ENCODE measurements around the gene CGB5. TPM values are rescaled to one million over a fixed set of nuclear protein-coding genes. Genes with fewer than 3 reads are reported as not detected.
A peak's percentile ranks its signal among the peaks of the same experiment; 100 is the strongest.

CGB5 gene
- total RNA-seq, 1 donor, result not detected

DNA sequence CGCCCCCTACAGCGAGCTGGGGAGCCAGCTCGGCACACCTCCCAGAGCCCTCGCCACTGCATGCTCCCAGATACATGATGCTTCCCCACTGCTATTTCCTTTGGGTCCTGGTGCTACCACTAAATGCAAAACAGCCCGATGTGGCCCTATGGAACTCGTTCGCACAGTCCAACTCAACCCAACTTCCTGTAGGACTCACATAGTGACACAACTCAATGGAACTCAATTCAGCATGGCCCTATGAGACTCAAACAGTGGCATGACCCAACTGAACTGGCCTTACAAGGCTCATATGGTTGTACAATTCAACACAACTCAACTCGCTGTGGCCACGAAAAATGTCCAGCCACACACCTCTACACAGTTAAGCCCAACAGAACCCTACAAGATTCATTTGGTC, 25.4 kb downstream of the CGB5 start:
- peaks cover 21% of the 10 kb centered on the region for H3K27me3 ChIP-seq (ENCODE audit: insufficient read depth, low read length)
- H3K36me3 ChIP-seq (ENCODE audit: insufficient read depth, low read length), result no peaks in the 10 kb centered on the region
- H4K20me1 ChIP-seq (ENCODE audit: insufficient read depth, low read length), result no peaks in the 10 kb centered on the region
- no peak overlapping the region for H3K4me3 ChIP-seq (ENCODE audit: insufficient read depth, low read length)
- H3K4me1 ChIP-seq (ENCODE audit: insufficient read depth, low read length), result no peaks in the 10 kb centered on the region
- H3K27ac ChIP-seq (ENCODE audit: low read depth, low read length), result no peak overlapping the region
- H3K79me2 ChIP-seq (ENCODE audit: insufficient read depth, low read length), result no peaks in the 10 kb centered on the region
- TF ChIP-seq, protein P1, sequence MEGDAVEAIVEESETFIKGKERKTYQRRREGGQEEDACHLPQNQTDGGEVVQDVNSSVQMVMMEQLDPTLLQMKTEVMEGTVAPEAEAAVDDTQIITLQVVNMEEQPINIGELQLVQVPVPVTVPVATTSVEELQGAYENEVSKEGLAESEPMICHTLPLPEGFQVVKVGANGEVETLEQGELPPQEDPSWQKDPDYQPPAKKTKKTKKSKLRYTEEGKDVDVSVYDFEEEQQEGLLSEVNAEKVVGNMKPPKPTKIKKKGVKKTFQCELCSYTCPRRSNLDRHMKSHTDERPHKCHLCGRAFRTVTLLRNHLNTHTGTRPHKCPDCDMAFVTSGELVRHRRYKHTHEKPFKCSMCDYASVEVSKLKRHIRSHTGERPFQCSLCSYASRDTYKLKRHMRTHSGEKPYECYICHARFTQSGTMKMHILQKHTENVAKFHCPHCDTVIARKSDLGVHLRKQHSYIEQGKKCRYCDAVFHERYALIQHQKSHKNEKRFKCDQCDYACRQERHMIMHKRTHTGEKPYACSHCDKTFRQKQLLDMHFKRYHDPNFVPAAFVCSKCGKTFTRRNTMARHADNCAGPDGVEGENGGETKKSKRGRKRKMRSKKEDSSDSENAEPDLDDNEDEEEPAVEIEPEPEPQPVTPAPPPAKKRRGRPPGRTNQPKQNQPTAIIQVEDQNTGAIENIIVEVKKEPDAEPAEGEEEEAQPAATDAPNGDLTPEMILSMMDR (IDR thresholded peaks at IDR 0.05; ENCODE audit: extremely low read depth, low read depth, low read length), result no peak
- DNase-seq (ENCODE audit: insufficient read length, low spot score, missing footprints), result no peak
- no peaks in the 10 kb centered on the region for H3K9me3 ChIP-seq (ENCODE audit: low read depth, low read length)
- H2AFZ ChIP-seq (ENCODE audit: low read length), result no peak overlapping the region
- H3K4me2 ChIP-seq (ENCODE audit: insufficient read depth, low read length), result no peak overlapping the region

DNA sequence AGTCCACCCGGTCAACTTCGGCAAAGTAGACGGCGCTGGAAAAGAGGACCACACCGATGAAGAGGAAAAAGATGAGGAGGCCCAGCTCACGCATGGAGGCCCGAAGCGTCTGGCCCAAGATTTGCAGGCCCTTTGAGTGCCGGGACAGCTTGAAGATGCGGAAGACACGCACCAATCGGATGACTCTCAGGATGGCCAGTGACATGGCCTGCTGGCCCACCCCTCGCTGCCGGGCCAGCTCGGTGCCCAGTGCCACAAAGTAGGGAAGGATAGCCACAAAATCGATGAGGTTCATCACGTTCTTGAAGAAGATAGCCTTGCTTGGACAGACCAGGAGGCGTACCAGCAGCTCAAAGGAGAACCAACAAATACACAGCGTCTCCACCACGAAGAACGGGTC, 26.8 kb downstream of the CGB5 start:
- Histone ChIP-seq H3K4me2 (ENCODE audit: insufficient read depth, low read length) (no peak overlapping the region), H3K27me3 (ENCODE audit: insufficient read depth, low read length) (peaks cover 19% of the 10 kb centered on the region)

DNA sequence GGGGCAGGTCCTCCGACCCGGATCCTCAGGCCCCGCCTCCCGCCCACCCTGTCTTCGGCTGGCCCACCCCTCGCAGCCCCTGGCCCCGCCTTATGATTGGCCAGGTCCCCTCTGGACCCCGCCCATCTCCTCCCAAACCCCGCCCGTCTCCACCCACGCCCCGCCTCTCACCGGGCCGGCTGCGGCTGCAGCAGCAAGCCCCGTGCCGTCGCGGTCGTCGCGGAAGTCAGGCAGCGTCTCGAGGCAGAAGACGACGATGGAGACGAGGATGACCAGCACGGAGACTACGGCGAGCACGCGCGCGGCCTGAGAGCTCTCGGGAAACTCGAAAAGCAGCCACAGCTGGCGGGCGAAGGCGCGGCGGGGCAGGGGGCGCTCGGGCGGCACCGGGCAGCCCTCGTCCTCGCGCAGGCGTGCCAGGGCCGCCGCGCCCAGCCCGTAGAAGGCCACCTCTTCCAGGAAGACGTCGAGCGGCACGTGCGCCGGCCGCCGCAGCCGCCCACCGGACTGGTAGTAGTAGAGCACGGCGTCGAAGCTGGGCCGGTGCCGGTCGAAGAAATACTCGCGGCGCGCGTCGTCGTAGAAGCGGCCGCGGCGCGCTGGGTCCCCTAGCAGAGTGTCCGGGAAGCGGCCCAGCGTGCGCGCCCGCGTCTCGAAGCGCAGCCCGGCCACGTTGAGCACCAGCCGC, 28.4 kb downstream of the CGB5 start:
- Histone ChIP-seq H4K20me1 (ENCODE audit: insufficient read depth, low read length) (no peaks in the 10 kb centered on the region), H3K4me3 (ENCODE audit: insufficient read depth, low read length) (peak overlapping the region; percentile 13), H3K27me3 (ENCODE audit: insufficient read depth, low read length) (peaks cover 19% of the 10 kb centered on the region), H3K4me2 (ENCODE audit: insufficient read depth, low read length) (no peak overlapping the region), H3K79me2 (ENCODE audit: insufficient read depth, low read length) (no peaks in the 10 kb centered on the region), H3K9me3 (ENCODE audit: low read depth, low read length) (no peaks in the 10 kb centered on the region), H3K27ac (ENCODE audit: low read depth, low read length) (no peak overlapping the region), H3K36me3 (ENCODE audit: insufficient read depth, low read length) (no peaks in the 10 kb centered on the region), H2AFZ (ENCODE audit: low read length) (no peak overlapping the region), H3K4me1 (ENCODE audit: insufficient read depth, low read length) (no peaks in the 10 kb centered on the region)
- TF ChIP-seq, protein P1 (IDR thresholded peaks at IDR 0.05; ENCODE audit: extremely low read depth, low read depth, low read length), result no peak
- peak; percentile 72 for DNase-seq (ENCODE audit: insufficient read length, low spot score, missing footprints)

More for the DNA sequence above, 26.8 kb downstream of the CGB5 start:
- H3K36me3 ChIP-seq (ENCODE audit: insufficient read depth, low read length), result no peaks in the 10 kb centered on the region
- DNase-seq (ENCODE audit: insufficient read length, low spot score, missing footprints), result peak; percentile 67
- H4K20me1 ChIP-seq (ENCODE audit: insufficient read depth, low read length), result no peaks in the 10 kb centered on the region
- H3K4me1 ChIP-seq (ENCODE audit: insufficient read depth, low read length), result no peaks in the 10 kb centered on the region
- no peak overlapping the region for H3K4me3 ChIP-seq (ENCODE audit: insufficient read depth, low read length)
- H2AFZ ChIP-seq (ENCODE audit: low read length), result no peak overlapping the region
- TF ChIP-seq, protein P1 (IDR thresholded peaks at IDR 0.05; ENCODE audit: extremely low read depth, low read depth, low read length), result no peak
- H3K9me3 ChIP-seq (ENCODE audit: low read depth, low read length), result no peaks in the 10 kb centered on the region
- H3K79me2 ChIP-seq (ENCODE audit: insufficient read depth, low read length), result no peaks in the 10 kb centered on the region
- H3K27ac ChIP-seq (ENCODE audit: low read depth, low read length), result no peak overlapping the region

DNA sequence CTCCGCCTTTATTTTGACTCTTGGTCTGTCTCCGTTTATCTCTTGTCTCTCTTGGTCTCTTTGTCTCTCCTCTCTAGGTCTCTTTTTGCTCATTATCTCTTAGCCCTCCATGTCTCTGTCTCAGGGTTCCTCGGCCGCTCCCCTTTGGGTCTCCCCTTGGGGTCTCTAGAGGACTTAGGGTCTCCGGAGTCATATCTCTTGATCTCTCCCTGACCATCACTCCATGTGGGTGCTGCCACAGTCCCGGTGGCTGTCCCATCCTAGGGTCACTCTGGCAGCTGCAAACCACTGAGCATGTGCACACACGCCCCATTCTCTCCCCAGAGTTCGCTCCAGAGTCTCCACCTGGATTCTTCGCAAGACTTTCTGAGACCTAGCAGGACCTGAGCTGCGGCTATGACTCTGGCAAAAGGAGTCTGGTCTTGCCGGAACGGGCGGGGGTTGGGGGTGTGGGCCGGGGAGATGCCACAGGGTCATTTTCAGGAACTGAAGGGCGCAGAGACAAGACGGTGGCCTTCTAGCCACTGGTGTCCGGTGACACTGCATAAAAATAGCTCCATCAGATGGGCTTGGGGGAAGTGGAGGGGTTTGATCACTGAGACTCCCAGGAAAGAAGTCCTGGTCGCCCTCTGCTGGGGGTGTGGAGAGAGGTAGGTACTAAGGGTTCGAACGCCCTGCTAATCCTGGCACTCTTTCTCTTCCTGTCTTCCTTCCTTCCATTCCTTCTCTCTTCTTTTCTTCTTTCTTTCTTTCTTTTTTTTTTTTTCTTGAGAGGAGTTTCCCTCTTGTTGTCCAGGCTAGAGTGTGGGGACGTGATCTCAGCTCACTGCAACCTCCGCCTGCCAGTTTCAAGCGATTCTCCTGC, 30.1 kb downstream of the CGB5 start:
- H3K27me3 ChIP-seq (ENCODE audit: insufficient read depth, low read length), result peaks cover 19% of the 10 kb centered on the region
- no peak overlapping the region for H3K4me3 ChIP-seq (ENCODE audit: insufficient read depth, low read length)
- H3K4me1 ChIP-seq (ENCODE audit: insufficient read depth, low read length), result no peaks in the 10 kb centered on the region
- no peak overlapping the region for H3K4me2 ChIP-seq (ENCODE audit: insufficient read depth, low read length)
- H2AFZ ChIP-seq (ENCODE audit: low read length), result no peak overlapping the region
- no peak overlapping the region for H3K27ac ChIP-seq (ENCODE audit: low read depth, low read length)
- DNase-seq (ENCODE audit: insufficient read length, low spot score, missing footprints), result peak; percentile 93
- TF ChIP-seq, protein P1 (IDR thresholded peaks at IDR 0.05; ENCODE audit: extremely low read depth, low read depth, low read length), result peak; percentile 20
- H4K20me1 ChIP-seq (ENCODE audit: insufficient read depth, low read length), result no peaks in the 10 kb centered on the region
- H3K36me3 ChIP-seq (ENCODE audit: insufficient read depth, low read length), result no peaks in the 10 kb centered on the region
- H3K9me3 ChIP-seq (ENCODE audit: low read depth, low read length), result no peaks in the 10 kb centered on the region
- H3K79me2 ChIP-seq (ENCODE audit: insufficient read depth, low read length), result no peaks in the 10 kb centered on the region
